KOPT-K1 (cell line): ENCODE results near the gene RHOU.

Experiments
- H3K27ac ChIP-seq: fragments of 200-600 bp; sonication (generic); 2 replicates; pipeline ENCODE4 v1.5.1; 2016; ENCODE audit warnings: antibody characterized with exemption, mild to moderate bottlenecking, low read depth, low read length; ENCODE audit not compliant: poor library complexity, severe bottlenecking
- H3K36me3 ChIP-seq: fragments of 200-600 bp; sonication (generic); 2 replicates; pipeline ENCODE4 v1.5.1; 2017; ENCODE audit warnings: antibody characterized with exemption, mild to moderate bottlenecking, low read length, moderate library complexity; ENCODE audit not compliant: insufficient read depth
- H3K9me3 ChIP-seq: fragments of 200-600 bp; sonication (generic); 2 replicates; pipeline ENCODE4 v1.5.1; 2017; ENCODE audit warnings: antibody characterized with exemption, low read length, mild to moderate bottlenecking; ENCODE audit not compliant: insufficient read depth, poor library complexity, severe bottlenecking

RHOU gene

GRCh38 chr1:228782662-228783417 is 47.6 kb downstream of the RHOU start:
- no peak overlapping the region for H3K27ac ChIP-seq
- no peaks in the 10 kb centered on the region for H3K9me3 ChIP-seq
- H3K36me3 ChIP-seq: no peaks in the 10 kb centered on the region

DNA sequence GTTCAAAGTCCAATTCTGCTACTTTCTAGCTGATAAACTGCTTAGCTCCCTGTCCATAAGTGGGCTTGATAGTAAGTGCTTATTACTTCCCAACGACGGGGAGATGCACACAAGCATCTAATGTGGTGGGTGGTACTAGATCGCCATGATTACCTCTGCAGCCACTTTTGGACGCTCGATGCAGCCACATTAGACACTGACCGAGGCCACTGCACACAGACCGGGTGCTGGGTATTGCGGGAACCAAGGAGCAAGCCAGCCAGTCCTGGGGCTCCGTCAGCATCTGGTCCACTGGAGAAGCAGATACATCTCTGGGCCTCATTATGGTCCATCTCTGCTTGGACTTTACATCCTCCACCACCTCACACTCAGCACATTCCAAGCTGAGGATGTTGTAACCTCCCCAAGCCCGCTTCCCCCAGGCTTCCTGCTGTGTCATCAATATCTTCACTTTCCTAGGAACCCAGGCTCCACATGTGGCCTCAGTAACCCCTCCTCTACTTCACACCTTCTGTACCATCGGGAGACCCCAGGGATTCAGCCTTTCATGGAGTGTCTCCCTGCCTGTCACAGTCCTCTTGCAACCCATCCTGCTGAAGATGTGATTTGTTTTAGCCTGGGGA is 48.2 kb downstream of the RHOU start:
- Histone ChIP-seq H3K27ac (no peak overlapping the region), H3K9me3 (no peaks in the 10 kb centered on the region), H3K36me3 (no peaks in the 10 kb centered on the region)

GRCh38 chr1:228784181-228784580 is 48.9 kb downstream of the RHOU start:
- no peak overlapping the region for H3K27ac ChIP-seq
- no peaks in the 10 kb centered on the region for H3K36me3 ChIP-seq
- no peaks in the 10 kb centered on the region for H3K9me3 ChIP-seq

DNA sequence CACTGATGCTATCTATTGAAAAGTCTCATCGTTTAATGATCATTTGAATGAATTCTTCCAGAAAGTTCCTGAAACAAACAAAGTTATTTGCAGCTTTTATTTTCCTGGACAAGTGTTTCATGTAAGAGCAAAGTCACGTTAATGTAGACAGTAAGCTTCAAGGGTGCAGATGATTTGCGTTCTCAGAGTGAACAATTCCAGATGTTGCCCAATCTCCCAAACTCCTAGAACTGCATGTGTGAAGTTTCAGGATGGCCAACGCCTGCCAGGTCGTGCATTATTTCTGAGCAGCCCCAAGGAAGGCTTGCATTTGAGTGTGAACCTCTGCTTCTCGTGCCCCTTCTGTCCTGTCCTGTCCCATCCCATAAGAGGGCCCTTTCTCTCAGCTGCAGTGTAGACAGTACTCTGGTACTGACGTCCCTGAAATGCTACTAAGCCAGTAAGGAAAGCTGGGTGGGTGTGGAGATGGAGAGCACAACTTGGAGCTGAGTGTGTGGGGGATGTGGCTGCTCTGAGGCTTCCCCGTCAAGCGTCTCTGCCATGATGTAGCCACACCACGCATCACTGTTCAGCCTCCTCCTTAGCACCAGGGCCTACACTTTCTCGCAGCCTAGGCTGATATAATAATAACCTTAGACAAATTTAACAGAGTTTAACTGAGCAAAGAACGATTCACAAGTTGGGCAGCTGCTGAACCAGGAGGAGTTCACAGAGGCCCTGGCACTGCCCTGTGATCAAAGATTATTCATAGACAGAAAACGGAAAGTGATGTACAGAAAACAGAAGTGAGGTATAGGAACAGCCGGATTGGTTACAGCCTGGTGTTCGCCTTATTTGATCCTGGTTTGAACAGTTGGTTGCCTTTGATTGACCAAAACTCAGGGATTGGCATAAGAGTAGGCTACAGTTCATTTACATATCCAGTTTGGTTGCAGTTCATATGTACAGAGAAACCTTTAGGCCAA is 50.4 kb downstream of the RHOU start:
- Histone ChIP-seq H3K9me3 (no peaks in the 10 kb centered on the region), H3K27ac (no peak overlapping the region), H3K36me3 (no peaks in the 10 kb centered on the region)

GRCh38 chr1:228786361-228787129 is 51.3 kb downstream of the RHOU start:
- Histone ChIP-seq H3K27ac (no peak overlapping the region), H3K36me3 (no peaks in the 10 kb centered on the region), H3K9me3 (no peaks in the 10 kb centered on the region)

DNA sequence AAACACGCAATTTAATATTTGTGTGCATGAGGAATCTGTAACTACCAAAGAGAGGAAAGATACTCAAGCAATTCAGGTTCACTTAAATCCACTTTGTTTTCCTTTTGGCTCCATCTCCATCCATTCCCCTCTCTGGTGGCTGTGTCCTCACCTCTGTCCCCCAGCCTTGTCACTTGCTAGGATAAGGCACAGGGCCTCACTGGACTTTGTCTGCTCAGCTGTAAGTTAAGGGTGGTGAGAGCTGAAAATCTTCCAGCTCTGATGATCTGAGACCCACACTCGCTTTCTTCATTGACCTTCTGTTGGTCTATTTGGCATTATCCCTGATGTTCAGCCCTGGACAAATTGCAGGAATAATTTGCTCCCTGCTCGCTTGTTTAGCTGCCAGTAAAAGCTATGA is 56.5 kb downstream of the RHOU start:
- Histone ChIP-seq H3K36me3 (no peaks in the 10 kb centered on the region), H3K27ac (peak overlapping the region; percentile 72), H3K9me3 (no peaks in the 10 kb centered on the region)

GRCh38 chr1:228792601-228793000 is 57.3 kb downstream of the RHOU start:
- Histone ChIP-seq H3K27ac (peak overlapping the region; percentile 72), H3K9me3 (no peaks in the 10 kb centered on the region), H3K36me3 (no peaks in the 10 kb centered on the region)

GRCh38 chr1:228793032-228793431 is 57.8 kb downstream of the RHOU start:
- Histone ChIP-seq H3K9me3 (no peaks in the 10 kb centered on the region), H3K27ac (peak overlapping the region; percentile 72), H3K36me3 (no peaks in the 10 kb centered on the region)

DNA sequence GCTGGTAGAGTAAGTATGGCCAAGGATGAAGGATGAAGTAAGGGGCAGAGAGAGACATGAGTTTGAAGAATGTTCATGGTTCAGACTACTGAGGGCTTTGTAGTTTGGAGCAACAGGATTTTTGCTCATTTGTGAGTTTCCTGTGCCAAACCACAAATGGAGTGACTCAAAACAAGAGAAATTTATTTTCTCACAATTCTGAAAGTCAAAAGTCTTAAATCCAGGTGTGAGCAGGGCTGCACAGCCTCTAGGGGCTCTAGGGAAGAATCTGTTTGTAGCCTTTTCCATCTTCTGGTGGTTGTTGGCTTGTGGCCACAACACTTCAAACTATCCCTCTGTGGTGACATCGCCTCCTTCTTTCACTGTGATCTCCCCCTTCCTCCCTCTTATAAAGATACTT is 58.9 kb downstream of the RHOU start:
- no peaks in the 10 kb centered on the region for H3K36me3 ChIP-seq
- H3K27ac ChIP-seq: peak overlapping the region; percentile 72
- H3K9me3 ChIP-seq: no peaks in the 10 kb centered on the region

- Histone ChIP-seq H3K9me3 (no peaks in the 10 kb centered on the region), H3K36me3 (no peaks in the 10 kb centered on the region), H3K27ac (peak overlapping the region; percentile 72)
Observed at GRCh38 chr1:228794810-228795209, 59.5 kb downstream of the RHOU start.

- peak overlapping the region; percentile 72 for H3K27ac ChIP-seq
- H3K9me3 ChIP-seq: no peaks in the 10 kb centered on the region
- H3K36me3 ChIP-seq: no peaks in the 10 kb centered on the region
Observed at GRCh38 chr1:228795596-228795995, 60.3 kb downstream of the RHOU start.
